Liver (tissue), 3 donors: ENCODE results near the gene SWT1.

ENCODE experiments used
- CTCF ChIP-seq: fragments of 150-350 bp; IDR thresholded peaks from 2 replicates; pipeline ENCODE4 v1.5.1; 2017; ENCODE audit warnings: improper control_type of control experiment, low read depth, low read length; ENCODE audit not compliant: missing input control
- EGR1 ChIP-seq, 2 donors: IDR thresholded peaks; 2 replicates each; pipeline ENCODE4 v1.6.1; 2016 to 2018; ENCODE audit warnings: antibody characterized with exemption in 2 of 2, low read depth in 2 of 2
- FOXA1 ChIP-seq: IDR thresholded peaks from 2 replicates; pipeline ENCODE4 v1.6.1; 2016; ENCODE audit warnings: antibody characterized with exemption
- GABPA ChIP-seq, 2 donors: IDR thresholded peaks in 1 of 2; conservative IDR thresholded peaks in 1 of 2; 2 replicates each; pipeline ENCODE4 v1.6.1; 2016; ENCODE audit warnings: antibody characterized with exemption in 2 of 2, mild to moderate bottlenecking in 1 of 2, moderate library complexity in 1 of 2
- JUND ChIP-seq, 2 donors: IDR thresholded peaks; 2 replicates each; pipeline ENCODE4 v1.6.1; 2016; ENCODE audit warnings: antibody characterized with exemption in 2 of 2
- RAD21 ChIP-seq, 2 donors: IDR thresholded peaks; 2 replicates each; pipeline ENCODE4 v1.6.1; 2016; ENCODE audit warnings: antibody characterized with exemption in 2 of 2, mild to moderate bottlenecking in 2 of 2
- REST ChIP-seq: IDR thresholded peaks from 2 replicates; pipeline ENCODE4 v1.6.1; 2016; ENCODE audit warnings: antibody characterized with exemption, mild to moderate bottlenecking
- SP1 ChIP-seq: IDR thresholded peaks from 2 replicates; pipeline ENCODE4 v1.6.1; 2018; ENCODE audit warnings: antibody characterized with exemption, mild to moderate bottlenecking
- TAF1 ChIP-seq: conservative IDR thresholded peaks from 2 replicates; pipeline ENCODE4 v1.6.1; 2016; ENCODE audit warnings: antibody characterized with exemption, mild to moderate bottlenecking
- TF ChIP-seq, protein P1 (sequence below): IDR thresholded peaks from 2 replicates; pipeline ENCODE4 v1.6.1; 2016; ENCODE audit warnings: antibody characterized with exemption
- TF ChIP-seq, protein P2 (sequence below): IDR thresholded peaks from 2 replicates; pipeline ENCODE4 v1.6.1; 2016; ENCODE audit warnings: antibody characterized with exemption
- TF ChIP-seq, protein P3 (sequence below): IDR thresholded peaks from 2 replicates; pipeline ENCODE4 v1.6.1; 2016; ENCODE audit warnings: antibody characterized with exemption
- donor health status: healthy.
- donor health status: healthy.

- TF ChIP-seq CTCF = no peak
- TF ChIP-seq GABPA (IDR thresholded peaks at IDR 0.05 in 1 of 2, conservative IDR thresholded peaks at IDR 0.05 in 1 of 2) = no peak
- TF ChIP-seq REST = no peak
- TF ChIP-seq JUND (IDR thresholded peaks at IDR 0.05) = no peak
- TF ChIP-seq, protein P1, sequence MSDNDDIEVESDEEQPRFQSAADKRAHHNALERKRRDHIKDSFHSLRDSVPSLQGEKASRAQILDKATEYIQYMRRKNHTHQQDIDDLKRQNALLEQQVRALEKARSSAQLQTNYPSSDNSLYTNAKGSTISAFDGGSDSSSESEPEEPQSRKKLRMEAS = no peak
- no peak for TF ChIP-seq TAF1
- no peak for TF ChIP-seq SP1
- TF ChIP-seq, protein P2, sequence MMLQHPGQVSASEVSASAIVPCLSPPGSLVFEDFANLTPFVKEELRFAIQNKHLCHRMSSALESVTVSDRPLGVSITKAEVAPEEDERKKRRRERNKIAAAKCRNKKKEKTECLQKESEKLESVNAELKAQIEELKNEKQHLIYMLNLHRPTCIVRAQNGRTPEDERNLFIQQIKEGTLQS = no peak
- no peak for TF ChIP-seq FOXA1
- no peak for TF ChIP-seq EGR1 (IDR thresholded peaks at IDR 0.05; ENCODE audit: low read depth in 2 of 2)
- no peak for TF ChIP-seq RAD21 (IDR thresholded peaks at IDR 0.05)
- TF ChIP-seq, protein P3, sequence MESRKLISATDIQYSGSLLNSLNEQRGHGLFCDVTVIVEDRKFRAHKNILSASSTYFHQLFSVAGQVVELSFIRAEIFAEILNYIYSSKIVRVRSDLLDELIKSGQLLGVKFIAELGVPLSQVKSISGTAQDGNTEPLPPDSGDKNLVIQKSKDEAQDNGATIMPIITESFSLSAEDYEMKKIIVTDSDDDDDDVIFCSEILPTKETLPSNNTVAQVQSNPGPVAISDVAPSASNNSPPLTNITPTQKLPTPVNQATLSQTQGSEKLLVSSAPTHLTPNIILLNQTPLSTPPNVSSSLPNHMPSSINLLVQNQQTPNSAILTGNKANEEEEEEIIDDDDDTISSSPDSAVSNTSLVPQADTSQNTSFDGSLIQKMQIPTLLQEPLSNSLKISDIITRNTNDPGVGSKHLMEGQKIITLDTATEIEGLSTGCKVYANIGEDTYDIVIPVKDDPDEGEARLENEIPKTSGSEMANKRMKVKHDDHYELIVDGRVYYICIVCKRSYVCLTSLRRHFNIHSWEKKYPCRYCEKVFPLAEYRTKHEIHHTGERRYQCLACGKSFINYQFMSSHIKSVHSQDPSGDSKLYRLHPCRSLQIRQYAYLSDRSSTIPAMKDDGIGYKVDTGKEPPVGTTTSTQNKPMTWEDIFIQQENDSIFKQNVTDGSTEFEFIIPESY = no peak
Measured at GRCh38 chr1:185158800-185159199, 1.8 kb downstream of the SWT1 start.
